ENCODE measurements around the gene ACCSL.

The ACCSL gene

DNA sequence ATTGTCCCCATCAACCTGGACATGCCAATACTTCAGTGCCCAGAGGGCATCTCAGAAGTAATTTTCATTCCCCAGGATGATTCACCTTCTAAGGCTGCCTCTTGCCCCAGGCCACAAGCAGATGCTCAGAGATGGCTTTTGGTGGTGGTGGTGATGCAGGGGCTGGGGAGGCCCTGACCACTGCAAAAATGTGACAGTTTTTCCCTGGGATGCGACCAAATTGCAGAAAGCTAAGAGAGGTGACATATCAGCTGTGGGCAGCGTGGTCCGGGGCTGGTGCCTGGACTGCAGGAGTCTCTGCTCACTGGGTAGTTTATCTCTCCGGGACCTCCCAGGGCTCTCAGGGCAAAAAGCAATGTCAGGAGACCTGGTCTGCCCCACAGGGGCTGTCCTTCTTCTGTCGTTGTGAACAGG lies 39.7 kb upstream of the ACCSL start:
- Histone ChIP-seq H3K27me3 (replicated peaks; ENCODE audit: control insufficient read depth, insufficient read depth, low read length) (no peaks in the 10 kb centered on the region), H3K36me3 (ENCODE audit: control insufficient read depth, insufficient read depth, low read length) (no peaks in the 10 kb centered on the region), H3K4me3 (replicated peaks; ENCODE audit: low read depth, low read length) (no peak overlapping the region)
- no peak for DNase-seq (ENCODE audit: extremely low read depth, insufficient read length)
- no peak for TF ChIP-seq CTCF (IDR thresholded peaks at IDR 0.05; ENCODE audit: insufficient read depth, low read length, poor library complexity, severe bottlenecking)

GRCh38 chr11:44008698-44009097 lies 39.1 kb upstream of the ACCSL start:
- H3K4me3 ChIP-seq (replicated peaks; ENCODE audit: low read depth, low read length) = no peak overlapping the region
- no peak for DNase-seq (ENCODE audit: extremely low read depth, insufficient read length)
- no peaks in the 10 kb centered on the region for H3K27me3 ChIP-seq (replicated peaks; ENCODE audit: control insufficient read depth, insufficient read depth, low read length)
- H3K36me3 ChIP-seq (ENCODE audit: control insufficient read depth, insufficient read depth, low read length) = no peaks in the 10 kb centered on the region
- TF ChIP-seq CTCF (IDR thresholded peaks at IDR 0.05; ENCODE audit: insufficient read depth, low read length, poor library complexity, severe bottlenecking) = no peak

- H3K27me3 ChIP-seq (replicated peaks; ENCODE audit: control insufficient read depth, insufficient read depth, low read length) = no peaks in the 10 kb centered on the region
- H3K36me3 ChIP-seq (ENCODE audit: control insufficient read depth, insufficient read depth, low read length) = no peaks in the 10 kb centered on the region
- DNase-seq (ENCODE audit: extremely low read depth, insufficient read length) = no peak
- TF ChIP-seq CTCF (IDR thresholded peaks at IDR 0.05; ENCODE audit: insufficient read depth, low read length, poor library complexity, severe bottlenecking) = no peak
- H3K4me3 ChIP-seq (replicated peaks; ENCODE audit: low read depth, low read length) = no peak overlapping the region
Measured at GRCh38 chr11:44010789-44011251, 37.0 kb upstream of the ACCSL start.

DNA sequence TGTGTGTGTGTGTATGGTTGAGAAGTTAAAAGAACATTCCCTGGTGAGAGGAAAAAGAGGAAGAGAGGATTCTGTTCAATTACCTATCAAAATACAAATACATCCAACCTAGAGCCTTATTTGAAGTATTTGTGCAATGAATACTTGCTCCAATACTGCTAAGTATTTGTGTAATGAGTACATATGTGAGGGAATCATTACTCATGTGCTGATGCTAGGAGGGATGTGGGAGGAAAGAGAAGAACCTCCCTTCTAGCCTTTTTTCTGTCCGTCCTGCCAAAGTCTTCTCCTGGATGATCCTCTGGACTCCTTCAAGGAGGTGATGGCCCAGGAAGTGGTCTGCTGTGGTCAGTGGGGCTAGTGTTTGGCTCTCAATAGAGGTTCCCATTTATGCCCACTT lies 36.0 kb upstream of the ACCSL start:
- Histone ChIP-seq H3K36me3 (ENCODE audit: control insufficient read depth, insufficient read depth, low read length) (no peaks in the 10 kb centered on the region), H3K27me3 (replicated peaks; ENCODE audit: control insufficient read depth, insufficient read depth, low read length) (no peaks in the 10 kb centered on the region), H3K4me3 (replicated peaks; ENCODE audit: low read depth, low read length) (no peak overlapping the region)
- no peak for DNase-seq (ENCODE audit: extremely low read depth, insufficient read length)
- TF ChIP-seq CTCF (IDR thresholded peaks at IDR 0.05; ENCODE audit: insufficient read depth, low read length, poor library complexity, severe bottlenecking) = no peak

- DNase-seq (ENCODE audit: extremely low read depth, insufficient read length) = no peak
- Histone ChIP-seq H3K27me3 (replicated peaks; ENCODE audit: control insufficient read depth, insufficient read depth, low read length) (no peaks in the 10 kb centered on the region), H3K36me3 (ENCODE audit: control insufficient read depth, insufficient read depth, low read length) (no peaks in the 10 kb centered on the region), H3K4me3 (replicated peaks; ENCODE audit: low read depth, low read length) (no peak overlapping the region)
- TF ChIP-seq CTCF (IDR thresholded peaks at IDR 0.05; ENCODE audit: insufficient read depth, low read length, poor library complexity, severe bottlenecking) = no peak
Measured at GRCh38 chr11:44014968-44015623, 32.7 kb upstream of the ACCSL start.

DNA sequence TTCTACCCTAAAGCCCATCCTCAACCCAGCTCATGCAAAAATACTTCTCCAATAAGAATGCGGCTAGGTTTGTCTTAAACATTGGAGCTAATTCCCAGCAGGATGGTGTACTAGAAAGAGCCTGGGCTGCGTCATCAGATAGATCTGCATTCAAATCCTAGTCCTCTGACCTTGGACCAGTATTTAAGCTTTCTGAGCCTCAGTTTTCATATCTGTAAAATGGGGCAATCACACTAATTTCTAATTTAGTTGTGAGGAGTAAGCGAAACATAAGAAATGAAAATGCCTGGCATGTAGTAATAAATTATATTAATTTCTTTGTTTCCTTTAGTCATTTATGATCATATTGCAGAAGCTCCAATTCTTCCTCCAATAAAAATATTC lies 32.2 kb upstream of the ACCSL start:
- TF ChIP-seq CTCF (IDR thresholded peaks at IDR 0.05; ENCODE audit: insufficient read depth, low read length, poor library complexity, severe bottlenecking) = no peak
- H3K36me3 ChIP-seq (ENCODE audit: control insufficient read depth, insufficient read depth, low read length) = no peaks in the 10 kb centered on the region
- H3K4me3 ChIP-seq (replicated peaks; ENCODE audit: low read depth, low read length) = no peak overlapping the region
- H3K27me3 ChIP-seq (replicated peaks; ENCODE audit: control insufficient read depth, insufficient read depth, low read length) = no peaks in the 10 kb centered on the region
- DNase-seq (ENCODE audit: extremely low read depth, insufficient read length) = no peak

All from GM06990 (cell line).